ENCODE measurements around the gene MED13L.

The MED13L gene

GRCh38 chr12:116267948-116268347 is 9.5 kb downstream of the MED13L start:
- Histone ChIP-seq H3K4me3 (ENCODE audit: low read depth, low read length) (no peak overlapping the region), H3K27ac (no peak overlapping the region), H3K36me3 (no peaks in the 10 kb centered on the region), H3K27me3 (ENCODE audit: insufficient read depth, low read depth, severe bottlenecking) (no peaks in the 10 kb centered on the region), H3K9me3 (ENCODE audit: severe bottlenecking) (no peaks in the 10 kb centered on the region)
- DNase-seq, result no peak
- no peak for TF ChIP-seq CTCF (IDR thresholded peaks at IDR 0.05; ENCODE audit: low read depth, low read length)

- no peak overlapping the region for H3K4me3 ChIP-seq (ENCODE audit: low read depth, low read length)
- no peaks in the 10 kb centered on the region for H3K36me3 ChIP-seq
- H3K27ac ChIP-seq, result no peak overlapping the region
- H3K9me3 ChIP-seq (ENCODE audit: severe bottlenecking), result no peaks in the 10 kb centered on the region
- no peaks in the 10 kb centered on the region for H3K27me3 ChIP-seq (ENCODE audit: insufficient read depth, low read depth, severe bottlenecking)
- DNase-seq, result no peak
- TF ChIP-seq CTCF (IDR thresholded peaks at IDR 0.05; ENCODE audit: low read depth, low read length), result no peak
Observed at GRCh38 chr12:116266631-116267349, 10.7 kb downstream of the MED13L start.

GRCh38 chr12:116266168-116266601 is 11.3 kb downstream of the MED13L start:
- DNase-seq, result no peak
- H3K27me3 ChIP-seq (ENCODE audit: insufficient read depth, low read depth, severe bottlenecking), result no peaks in the 10 kb centered on the region
- H3K4me3 ChIP-seq (ENCODE audit: low read depth, low read length), result no peak overlapping the region
- no peak overlapping the region for H3K27ac ChIP-seq
- TF ChIP-seq CTCF (IDR thresholded peaks at IDR 0.05; ENCODE audit: low read depth, low read length), result peak; percentile 15; the same call in 1 of the 2 replicates
- no peaks in the 10 kb centered on the region for H3K9me3 ChIP-seq (ENCODE audit: severe bottlenecking)
- no peaks in the 10 kb centered on the region for H3K36me3 ChIP-seq

GRCh38 chr12:116265351-116266147 is 11.9 kb downstream of the MED13L start:
- H3K36me3 ChIP-seq, result no peaks in the 10 kb centered on the region
- H3K9me3 ChIP-seq (ENCODE audit: severe bottlenecking), result no peaks in the 10 kb centered on the region
- H3K27me3 ChIP-seq (ENCODE audit: insufficient read depth, low read depth, severe bottlenecking), result no peaks in the 10 kb centered on the region
- H3K27ac ChIP-seq, result no peak overlapping the region
- no peak overlapping the region for H3K4me3 ChIP-seq (ENCODE audit: low read depth, low read length)
- DNase-seq, result no peak
- TF ChIP-seq CTCF (IDR thresholded peaks at IDR 0.05; ENCODE audit: low read depth, low read length), result no peak

- Histone ChIP-seq H3K36me3 (no peaks in the 10 kb centered on the region), H3K4me3 (ENCODE audit: low read depth, low read length) (no peak overlapping the region), H3K27ac (no peak overlapping the region), H3K9me3 (ENCODE audit: severe bottlenecking) (no peaks in the 10 kb centered on the region), H3K27me3 (ENCODE audit: insufficient read depth, low read depth, severe bottlenecking) (no peaks in the 10 kb centered on the region)
- no peak for TF ChIP-seq CTCF (IDR thresholded peaks at IDR 0.05; ENCODE audit: low read depth, low read length)
- no peak for DNase-seq
Observed at GRCh38 chr12:116264525-116265070, 12.9 kb downstream of the MED13L start.
